GM23338 (cell line): ENCODE measurements around the gene ENTR1. TPM values are rescaled to one million over a fixed set of nuclear protein-coding genes. Genes with fewer than 3 reads are reported as not detected.

Experiments
- ATAC-seq: fragments of 200-7000 bp; cut with Tn5 transposase; 3 replicates; pipeline ENCODE4 v1.9.1; 2020
- DNase-seq: peaks from one replicate; pipeline ENCODE4 v3.0.0-alpha.2; 2015; ENCODE audit warnings: low spot score
- H2AFZ ChIP-seq: fragments of 200-600 bp; sonication (generic); 2 replicates; pipeline ENCODE4 v1.8.0; 2016; ENCODE audit warnings: antibody characterized with exemption, mild to moderate bottlenecking, moderate library complexity
- H3F3A ChIP-seq: fragments of 200-600 bp; sonication (generic); replicated peaks from 2 replicates; pipeline ENCODE4 v1.8.0; 2017; ENCODE audit warnings: antibody characterized with exemption, mixed run types, low read depth
- H3K27ac ChIP-seq: fragments of 200-600 bp; sonication (generic); 2 replicates; pipeline ENCODE4 v1.6.1; 2016; ENCODE audit warnings: low read depth
- H3K27me3 ChIP-seq: fragments of 200-600 bp; sonication (generic); 2 replicates; pipeline ENCODE4 v1.8.0; 2016; ENCODE audit warnings: mild to moderate bottlenecking, mixed run types, moderate library complexity; ENCODE audit not compliant: insufficient read depth
- H3K36me3 ChIP-seq: fragments of 200-600 bp; sonication (generic); 2 replicates; pipeline ENCODE4 v1.8.0; 2016; ENCODE audit warnings: mild to moderate bottlenecking; ENCODE audit not compliant: insufficient read depth
- H3K4me1 ChIP-seq: fragments of 200-600 bp; sonication (generic); 2 replicates; pipeline ENCODE4 v1.8.0; 2016; ENCODE audit warnings: mild to moderate bottlenecking, moderate library complexity; ENCODE audit not compliant: insufficient read depth
- H3K4me2 ChIP-seq: fragments of 200-600 bp; sonication (generic); 2 replicates; pipeline ENCODE4 v1.7.1; 2017; ENCODE audit warnings: mixed run types
- H3K4me3 ChIP-seq: fragments of 200-600 bp; sonication (generic); 2 replicates; pipeline ENCODE4 v1.6.1; 2016; ENCODE audit warnings: mixed run types
- H3K79me2 ChIP-seq: fragments of 200-600 bp; sonication (generic); replicated peaks from 2 replicates; pipeline ENCODE4 v1.8.0; 2017; ENCODE audit warnings: mild to moderate bottlenecking; ENCODE audit not compliant: insufficient read depth
- H3K9me2 ChIP-seq: fragments of 200-600 bp; sonication (generic); 2 replicates; pipeline ENCODE4 v1.8.0; 2017; ENCODE audit not compliant: insufficient read depth
- H4K20me1 ChIP-seq: fragments of 200-600 bp; sonication (generic); replicated peaks from 2 replicates; pipeline ENCODE4 v1.8.0; 2017; ENCODE audit warnings: mild to moderate bottlenecking; ENCODE audit not compliant: insufficient read depth
- H3K27ac Mint-ChIP-seq: 2 replicates; pipeline ENCODE4 v1.8.0; 2020; ENCODE audit warnings: inconsistent platforms, mild to moderate bottlenecking, moderate library complexity, mixed read lengths
- H3K27me3 Mint-ChIP-seq: 3 replicates; pipeline ENCODE4 v1.8.0; 2022; ENCODE audit warnings: low read depth, mild to moderate bottlenecking, moderate library complexity, mixed read lengths, inconsistent platforms; ENCODE audit not compliant: insufficient read depth, poor library complexity
- H3K36me3 Mint-ChIP-seq: 3 replicates; pipeline ENCODE4 v1.8.0; 2021; ENCODE audit warnings: low read depth, mild to moderate bottlenecking, inconsistent platforms, moderate library complexity, mixed read lengths
- H3K4me1 Mint-ChIP-seq: 3 replicates; pipeline ENCODE4 v1.8.0; 2020; ENCODE audit warnings: mild to moderate bottlenecking, inconsistent platforms, mixed read lengths
- H3K4me3 Mint-ChIP-seq: 3 replicates; pipeline ENCODE4 v1.8.0; 2021; ENCODE audit warnings: moderate library complexity, mild to moderate bottlenecking, inconsistent platforms, mixed read lengths
- H3K9me3 Mint-ChIP-seq: 3 replicates; pipeline ENCODE4 v1.8.0; 2020; ENCODE audit warnings: moderate library complexity, mild to moderate bottlenecking, inconsistent platforms, mixed read lengths
- CREB1 ChIP-seq: fragments of 250-450 bp; sonication (Bioruptor Pico); IDR thresholded peaks from 2 replicates; pipeline ENCODE4 v1.5.0; 2020; ENCODE audit warnings: low read depth, mild to moderate bottlenecking, moderate library complexity
- EZH2 ChIP-seq: fragments of 200-600 bp; sonication (generic); IDR thresholded peaks from one replicate; pipeline ENCODE4 v1.8.0; 2017; ENCODE audit warnings: antibody characterized with exemption, mild to moderate bottlenecking, low read depth; ENCODE audit not compliant: unreplicated experiment
- EZH2phosphoT487 ChIP-seq: fragments of 200-600 bp; sonication (generic); IDR thresholded peaks from one replicate; pipeline ENCODE4 v1.8.1; 2018; ENCODE audit warnings: antibody characterized with exemption; ENCODE audit not compliant: unreplicated experiment
- JUNB ChIP-seq: IDR thresholded peaks from one replicate; pipeline ENCODE4 v1.6.1; 2016; ENCODE audit warnings: antibody characterized with exemption; ENCODE audit not compliant: unreplicated experiment
- NANOG ChIP-seq: IDR thresholded peaks from 2 replicates; pipeline ENCODE4 v1.6.1; 2016; ENCODE audit warnings: antibody characterized with exemption, borderline replicate concordance
- POLR2AphosphoS5 ChIP-seq: IDR thresholded peaks from 2 replicates; pipeline ENCODE4 v1.6.1; 2016; ENCODE audit warnings: antibody characterized with exemption, low read depth
- STAT1 ChIP-seq: IDR thresholded peaks from one replicate; pipeline ENCODE4 v1.6.1; 2016; ENCODE audit warnings: antibody characterized with exemption; ENCODE audit not compliant: unreplicated experiment
- ZNF114 ChIP-seq: fragments of 250-450 bp; sonication (Bioruptor Pico); IDR thresholded peaks from 2 replicates; pipeline ENCODE4 v1.5.0; 2020; ENCODE audit warnings: mild to moderate bottlenecking, moderate library complexity
- ZNF331 ChIP-seq: fragments of 250-450 bp; sonication (Bioruptor Pico); IDR thresholded peaks from 2 replicates; pipeline ENCODE4 v1.5.0; 2020; ENCODE audit warnings: low read depth, mild to moderate bottlenecking, moderate library complexity
- polyA plus RNA-seq: library from polyadenylated mRNA; unstranded; fragments of >200 nt; fragmentation: Nextera tagmentation; extraction: Ambion mirVana; gene quantifications from 2 replicates; pipeline ENCODE4 v1.2.1, GENCODE V29; 2016
- total RNA-seq: library from RNA; depleted of rRNA; stranded (reverse); fragments of >200 nt; shearing (Covaris generic); gene quantifications from 2 replicates; pipeline ENCODE4 v1.2.3, GENCODE V29; 2014
- TF ChIP-seq, protein P1 (sequence below): IDR thresholded peaks from 2 replicates; pipeline ENCODE4 v1.6.1; 2016; ENCODE audit warnings: antibody characterized with exemption
- TF ChIP-seq, protein P2 (sequence below), 2 experiments: fragments of 200-600 bp in 1 of 2; sonication (generic) in 1 of 2; conservative IDR thresholded peaks; 2 replicates each; pipeline versions ENCODE4 v1.5.1 to v1.6.1; 2016 to 2017; ENCODE audit warnings: antibody characterized with exemption in 2 of 2, low read depth in 2 of 2, mild to moderate bottlenecking in 2 of 2, moderate library complexity in 1 of 2
- TF ChIP-seq, protein P3 (sequence below): IDR thresholded peaks from one replicate; pipeline ENCODE4 v1.6.1; 2018; ENCODE audit warnings: antibody characterized with exemption; ENCODE audit not compliant: unreplicated experiment
- TF ChIP-seq, protein P4 (sequence below): fragments of 250-450 bp; sonication (Bioruptor Pico); IDR thresholded peaks from 2 replicates; pipeline ENCODE4 v1.5.0; 2020; ENCODE audit warnings: mild to moderate bottlenecking, moderate library complexity

ENTR1 gene
- total and polyA plus RNA-seq, 2 experiments from 2014 or later, result 25.6 to 91.9 TPM

DNA sequence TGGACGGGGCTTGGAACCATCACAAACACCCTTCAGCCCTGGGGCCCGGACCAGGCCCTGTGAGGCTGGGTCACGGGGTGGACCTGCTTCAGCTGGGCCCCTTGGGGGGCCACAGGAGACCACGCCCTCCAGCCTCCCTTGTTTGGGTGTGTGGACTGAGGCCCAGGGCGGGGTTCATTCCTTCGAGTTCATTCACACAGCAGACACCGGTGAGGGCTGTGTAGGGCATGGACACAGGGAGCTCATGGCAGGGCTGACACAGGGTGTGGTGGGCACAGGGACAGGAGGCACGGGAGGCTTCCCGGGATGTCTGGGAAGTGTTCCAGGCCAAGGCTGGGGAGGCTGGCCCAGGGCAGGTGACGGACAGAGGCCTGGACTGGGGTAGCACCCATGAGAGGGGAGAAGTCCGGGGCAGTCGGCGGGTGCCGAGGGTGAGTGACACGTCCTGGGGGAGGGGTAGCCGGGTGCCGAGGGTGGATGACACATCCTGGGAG lies 55.8 kb downstream of the ENTR1 start:
- DNase-seq, result no peak
- Histone ChIP-seq H3K4me2 (no peak overlapping the region), H3K4me3 (no peak overlapping the region), H3K9me2 (no peaks in the 10 kb centered on the region), H4K20me1 (no peaks in the 10 kb centered on the region), H3K27me3 (no peaks in the 10 kb centered on the region), H2AFZ (no peak overlapping the region), H3F3A (no peaks in the 10 kb centered on the region), H3K27ac (no peak overlapping the region), H3K79me2 (no peaks in the 10 kb centered on the region), H3K36me3 (no peaks in the 10 kb centered on the region), H3K4me1 (no peaks in the 10 kb centered on the region)
- no peak for ATAC-seq
- Mint-ChIP-seq H3K27me3 (peaks cover 7% of the 10 kb centered on the region), H3K4me1 (no peaks in the 10 kb centered on the region), H3K9me3 (no peaks in the 10 kb centered on the region), H3K27ac (no peak overlapping the region), H3K36me3 (no peaks in the 10 kb centered on the region), H3K4me3 (no peak overlapping the region)
- TF ChIP-seq, protein P1, sequence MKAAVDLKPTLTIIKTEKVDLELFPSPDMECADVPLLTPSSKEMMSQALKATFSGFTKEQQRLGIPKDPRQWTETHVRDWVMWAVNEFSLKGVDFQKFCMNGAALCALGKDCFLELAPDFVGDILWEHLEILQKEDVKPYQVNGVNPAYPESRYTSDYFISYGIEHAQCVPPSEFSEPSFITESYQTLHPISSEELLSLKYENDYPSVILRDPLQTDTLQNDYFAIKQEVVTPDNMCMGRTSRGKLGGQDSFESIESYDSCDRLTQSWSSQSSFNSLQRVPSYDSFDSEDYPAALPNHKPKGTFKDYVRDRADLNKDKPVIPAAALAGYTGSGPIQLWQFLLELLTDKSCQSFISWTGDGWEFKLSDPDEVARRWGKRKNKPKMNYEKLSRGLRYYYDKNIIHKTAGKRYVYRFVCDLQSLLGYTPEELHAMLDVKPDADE, result no peak
- TF ChIP-seq NANOG (no peak), ZNF114 (CRISPR knock-in tag) (no peak), POLR2AphosphoS5 (no peak), ZNF331 (CRISPR knock-in tag) (no peak), EZH2 (no peak), CREB1 (CRISPR knock-in tag) (no peak), JUNB (no peak), EZH2phosphoT487 (no peak), STAT1 (no peak)
- TF ChIP-seq, protein P2, sequence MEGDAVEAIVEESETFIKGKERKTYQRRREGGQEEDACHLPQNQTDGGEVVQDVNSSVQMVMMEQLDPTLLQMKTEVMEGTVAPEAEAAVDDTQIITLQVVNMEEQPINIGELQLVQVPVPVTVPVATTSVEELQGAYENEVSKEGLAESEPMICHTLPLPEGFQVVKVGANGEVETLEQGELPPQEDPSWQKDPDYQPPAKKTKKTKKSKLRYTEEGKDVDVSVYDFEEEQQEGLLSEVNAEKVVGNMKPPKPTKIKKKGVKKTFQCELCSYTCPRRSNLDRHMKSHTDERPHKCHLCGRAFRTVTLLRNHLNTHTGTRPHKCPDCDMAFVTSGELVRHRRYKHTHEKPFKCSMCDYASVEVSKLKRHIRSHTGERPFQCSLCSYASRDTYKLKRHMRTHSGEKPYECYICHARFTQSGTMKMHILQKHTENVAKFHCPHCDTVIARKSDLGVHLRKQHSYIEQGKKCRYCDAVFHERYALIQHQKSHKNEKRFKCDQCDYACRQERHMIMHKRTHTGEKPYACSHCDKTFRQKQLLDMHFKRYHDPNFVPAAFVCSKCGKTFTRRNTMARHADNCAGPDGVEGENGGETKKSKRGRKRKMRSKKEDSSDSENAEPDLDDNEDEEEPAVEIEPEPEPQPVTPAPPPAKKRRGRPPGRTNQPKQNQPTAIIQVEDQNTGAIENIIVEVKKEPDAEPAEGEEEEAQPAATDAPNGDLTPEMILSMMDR (conservative IDR thresholded peaks at IDR 0.05; ENCODE audit: low read depth in 2 of 2), result no peak
- TF ChIP-seq, protein P3, sequence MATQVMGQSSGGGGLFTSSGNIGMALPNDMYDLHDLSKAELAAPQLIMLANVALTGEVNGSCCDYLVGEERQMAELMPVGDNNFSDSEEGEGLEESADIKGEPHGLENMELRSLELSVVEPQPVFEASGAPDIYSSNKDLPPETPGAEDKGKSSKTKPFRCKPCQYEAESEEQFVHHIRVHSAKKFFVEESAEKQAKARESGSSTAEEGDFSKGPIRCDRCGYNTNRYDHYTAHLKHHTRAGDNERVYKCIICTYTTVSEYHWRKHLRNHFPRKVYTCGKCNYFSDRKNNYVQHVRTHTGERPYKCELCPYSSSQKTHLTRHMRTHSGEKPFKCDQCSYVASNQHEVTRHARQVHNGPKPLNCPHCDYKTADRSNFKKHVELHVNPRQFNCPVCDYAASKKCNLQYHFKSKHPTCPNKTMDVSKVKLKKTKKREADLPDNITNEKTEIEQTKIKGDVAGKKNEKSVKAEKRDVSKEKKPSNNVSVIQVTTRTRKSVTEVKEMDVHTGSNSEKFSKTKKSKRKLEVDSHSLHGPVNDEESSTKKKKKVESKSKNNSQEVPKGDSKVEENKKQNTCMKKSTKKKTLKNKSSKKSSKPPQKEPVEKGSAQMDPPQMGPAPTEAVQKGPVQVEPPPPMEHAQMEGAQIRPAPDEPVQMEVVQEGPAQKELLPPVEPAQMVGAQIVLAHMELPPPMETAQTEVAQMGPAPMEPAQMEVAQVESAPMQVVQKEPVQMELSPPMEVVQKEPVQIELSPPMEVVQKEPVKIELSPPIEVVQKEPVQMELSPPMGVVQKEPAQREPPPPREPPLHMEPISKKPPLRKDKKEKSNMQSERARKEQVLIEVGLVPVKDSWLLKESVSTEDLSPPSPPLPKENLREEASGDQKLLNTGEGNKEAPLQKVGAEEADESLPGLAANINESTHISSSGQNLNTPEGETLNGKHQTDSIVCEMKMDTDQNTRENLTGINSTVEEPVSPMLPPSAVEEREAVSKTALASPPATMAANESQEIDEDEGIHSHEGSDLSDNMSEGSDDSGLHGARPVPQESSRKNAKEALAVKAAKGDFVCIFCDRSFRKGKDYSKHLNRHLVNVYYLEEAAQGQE, result no peak
- TF ChIP-seq, protein P4, sequence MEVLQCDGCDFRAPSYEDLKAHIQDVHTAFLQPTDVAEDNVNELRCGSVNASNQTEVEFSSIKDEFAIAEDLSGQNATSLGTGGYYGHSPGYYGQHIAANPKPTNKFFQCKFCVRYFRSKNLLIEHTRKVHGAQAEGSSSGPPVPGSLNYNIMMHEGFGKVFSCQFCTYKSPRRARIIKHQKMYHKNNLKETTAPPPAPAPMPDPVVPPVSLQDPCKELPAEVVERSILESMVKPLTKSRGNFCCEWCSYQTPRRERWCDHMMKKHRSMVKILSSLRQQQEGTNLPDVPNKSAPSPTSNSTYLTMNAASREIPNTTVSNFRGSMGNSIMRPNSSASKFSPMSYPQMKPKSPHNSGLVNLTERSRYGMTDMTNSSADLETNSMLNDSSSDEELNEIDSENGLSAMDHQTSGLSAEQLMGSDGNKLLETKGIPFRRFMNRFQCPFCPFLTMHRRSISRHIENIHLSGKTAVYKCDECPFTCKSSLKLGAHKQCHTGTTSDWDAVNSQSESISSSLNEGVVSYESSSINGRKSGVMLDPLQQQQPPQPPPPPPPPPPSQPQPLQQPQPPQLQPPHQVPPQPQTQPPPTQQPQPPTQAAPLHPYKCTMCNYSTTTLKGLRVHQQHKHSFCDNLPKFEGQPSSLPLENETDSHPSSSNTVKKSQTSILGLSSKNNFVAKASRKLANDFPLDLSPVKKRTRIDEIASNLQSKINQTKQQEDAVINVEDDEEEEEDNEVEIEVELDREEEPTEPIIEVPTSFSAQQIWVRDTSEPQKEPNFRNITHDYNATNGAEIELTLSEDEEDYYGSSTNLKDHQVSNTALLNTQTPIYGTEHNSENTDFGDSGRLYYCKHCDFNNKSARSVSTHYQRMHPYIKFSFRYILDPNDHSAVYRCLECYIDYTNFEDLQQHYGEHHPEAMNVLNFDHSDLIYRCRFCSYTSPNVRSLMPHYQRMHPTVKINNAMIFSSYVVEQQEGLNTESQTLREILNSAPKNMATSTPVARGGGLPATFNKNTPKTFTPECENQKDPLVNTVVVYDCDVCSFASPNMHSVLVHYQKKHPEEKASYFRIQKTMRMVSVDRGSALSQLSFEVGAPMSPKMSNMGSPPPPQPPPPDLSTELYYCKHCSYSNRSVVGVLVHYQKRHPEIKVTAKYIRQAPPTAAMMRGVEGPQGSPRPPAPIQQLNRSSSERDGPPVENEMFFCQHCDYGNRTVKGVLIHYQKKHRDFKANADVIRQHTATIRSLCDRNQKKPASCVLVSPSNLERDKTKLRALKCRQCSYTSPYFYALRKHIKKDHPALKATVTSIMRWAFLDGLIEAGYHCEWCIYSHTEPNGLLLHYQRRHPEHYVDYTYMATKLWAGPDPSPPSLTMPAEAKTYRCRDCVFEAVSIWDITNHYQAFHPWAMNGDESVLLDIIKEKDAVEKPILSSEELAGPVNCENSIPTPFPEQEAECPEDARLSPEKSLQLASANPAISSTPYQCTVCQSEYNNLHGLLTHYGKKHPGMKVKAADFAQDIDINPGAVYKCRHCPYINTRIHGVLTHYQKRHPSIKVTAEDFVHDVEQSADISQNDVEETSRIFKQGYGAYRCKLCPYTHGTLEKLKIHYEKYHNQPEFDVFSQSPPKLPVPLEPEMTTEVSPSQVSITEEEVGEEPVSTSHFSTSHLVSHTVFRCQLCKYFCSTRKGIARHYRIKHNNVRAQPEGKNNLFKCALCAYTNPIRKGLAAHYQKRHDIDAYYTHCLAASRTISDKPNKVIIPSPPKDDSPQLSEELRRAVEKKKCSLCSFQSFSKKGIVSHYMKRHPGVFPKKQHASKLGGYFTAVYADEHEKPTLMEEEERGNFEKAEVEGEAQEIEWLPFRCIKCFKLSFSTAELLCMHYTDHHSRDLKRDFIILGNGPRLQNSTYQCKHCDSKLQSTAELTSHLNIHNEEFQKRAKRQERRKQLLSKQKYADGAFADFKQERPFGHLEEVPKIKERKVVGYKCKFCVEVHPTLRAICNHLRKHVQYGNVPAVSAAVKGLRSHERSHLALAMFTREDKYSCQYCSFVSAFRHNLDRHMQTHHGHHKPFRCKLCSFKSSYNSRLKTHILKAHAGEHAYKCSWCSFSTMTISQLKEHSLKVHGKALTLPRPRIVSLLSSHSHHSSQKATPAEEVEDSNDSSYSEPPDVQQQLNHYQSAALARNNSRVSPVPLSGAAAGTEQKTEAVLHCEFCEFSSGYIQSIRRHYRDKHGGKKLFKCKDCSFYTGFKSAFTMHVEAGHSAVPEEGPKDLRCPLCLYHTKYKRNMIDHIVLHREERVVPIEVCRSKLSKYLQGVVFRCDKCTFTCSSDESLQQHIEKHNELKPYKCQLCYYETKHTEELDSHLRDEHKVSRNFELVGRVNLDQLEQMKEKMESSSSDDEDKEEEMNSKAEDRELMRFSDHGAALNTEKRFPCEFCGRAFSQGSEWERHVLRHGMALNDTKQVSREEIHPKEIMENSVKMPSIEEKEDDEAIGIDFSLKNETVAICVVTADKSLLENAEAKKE (CRISPR knock-in tag), result no peak
